GM13976 (cell line): Measurements from ENCODE around the gene COPS8.

Experiments
- DNase-seq: peaks from one replicate; pipeline ENCODE4 v3.0.0; 2012; ENCODE audit warnings: low spot score
- in situ Hi-C: fragments of 300-500 bp; cut with MboI; formaldehyde crosslinking; loops from one replicate; pipeline ENCODE4 v1.12.0; 2022; ENCODE audit warnings: low sequenced_read_pairs, mixed read lengths, inconsistent platforms; ENCODE audit not compliant: unreplicated experiment
- TF ChIP-seq, protein P1 (sequence below): IDR thresholded peaks from 2 replicates; pipeline ENCODE4 v1.5.1; 2012; ENCODE audit warnings: borderline replicate concordance, mild to moderate bottlenecking; ENCODE audit not compliant: insufficient read depth; ENCODE audit errors: extremely low read depth, missing control alignments, control extremely low read depth

Gene COPS8

GRCh38 chr2:237143118-237143517 is 57.4 kb downstream of the COPS8 start:
- DNase-seq: no peak
- in situ Hi-C loops: no loop called here
- TF ChIP-seq, protein P1, sequence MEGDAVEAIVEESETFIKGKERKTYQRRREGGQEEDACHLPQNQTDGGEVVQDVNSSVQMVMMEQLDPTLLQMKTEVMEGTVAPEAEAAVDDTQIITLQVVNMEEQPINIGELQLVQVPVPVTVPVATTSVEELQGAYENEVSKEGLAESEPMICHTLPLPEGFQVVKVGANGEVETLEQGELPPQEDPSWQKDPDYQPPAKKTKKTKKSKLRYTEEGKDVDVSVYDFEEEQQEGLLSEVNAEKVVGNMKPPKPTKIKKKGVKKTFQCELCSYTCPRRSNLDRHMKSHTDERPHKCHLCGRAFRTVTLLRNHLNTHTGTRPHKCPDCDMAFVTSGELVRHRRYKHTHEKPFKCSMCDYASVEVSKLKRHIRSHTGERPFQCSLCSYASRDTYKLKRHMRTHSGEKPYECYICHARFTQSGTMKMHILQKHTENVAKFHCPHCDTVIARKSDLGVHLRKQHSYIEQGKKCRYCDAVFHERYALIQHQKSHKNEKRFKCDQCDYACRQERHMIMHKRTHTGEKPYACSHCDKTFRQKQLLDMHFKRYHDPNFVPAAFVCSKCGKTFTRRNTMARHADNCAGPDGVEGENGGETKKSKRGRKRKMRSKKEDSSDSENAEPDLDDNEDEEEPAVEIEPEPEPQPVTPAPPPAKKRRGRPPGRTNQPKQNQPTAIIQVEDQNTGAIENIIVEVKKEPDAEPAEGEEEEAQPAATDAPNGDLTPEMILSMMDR: no peak

- TF ChIP-seq, protein P1: no peak
- in situ Hi-C loops: no loop called here
- DNase-seq: no peak
These were observed 58.2 kb downstream of the COPS8 start for GRCh38 chr2:237143676-237144440.

DNA sequence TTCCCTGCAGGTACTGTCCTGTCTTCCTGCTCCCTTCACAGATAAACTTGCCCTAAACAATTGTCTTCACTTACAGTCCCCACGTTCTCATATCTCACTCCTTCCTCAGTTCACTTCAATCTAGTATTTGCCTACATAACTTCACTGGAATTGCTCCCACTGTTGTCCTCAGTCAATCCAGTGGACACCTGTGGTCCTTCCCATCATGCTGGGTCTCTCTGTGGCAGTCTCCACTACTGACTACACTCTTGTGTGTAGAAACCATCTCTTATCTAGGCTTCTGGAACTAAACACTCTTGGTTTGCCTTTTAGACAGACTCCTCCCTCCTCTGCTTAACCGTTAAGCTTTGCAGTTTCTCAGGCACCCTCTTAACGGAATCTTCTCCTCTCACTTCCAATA is 58.8 kb downstream of the COPS8 start:
- in situ Hi-C loops: no loop called here
- TF ChIP-seq, protein P1: no peak
- DNase-seq: no peak

DNA sequence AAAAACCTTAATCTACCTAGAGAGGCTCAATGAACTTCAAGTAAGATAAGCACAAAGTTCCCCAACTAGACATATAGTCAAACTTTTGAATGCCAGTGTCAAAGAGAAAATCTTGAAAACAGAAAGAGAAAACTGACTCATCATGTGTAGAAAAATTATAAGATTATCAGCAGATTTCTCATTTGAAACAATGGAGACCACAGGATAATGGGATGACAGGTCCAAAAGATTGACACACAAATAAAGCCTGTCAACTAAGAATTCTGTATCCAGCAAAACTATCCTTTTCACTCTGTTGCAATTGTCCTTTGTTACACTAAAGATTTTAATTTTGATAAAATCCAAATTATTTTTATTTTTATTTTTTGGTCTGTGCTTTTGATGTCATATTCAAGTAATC is 61.6 kb downstream of the COPS8 start:
- TF ChIP-seq, protein P1: no peak
- no peak for DNase-seq
- in situ Hi-C loops: no loop called here

GRCh38 chr2:237148624-237149023 is 62.9 kb downstream of the COPS8 start:
- no peak for DNase-seq
- TF ChIP-seq, protein P1: no peak
- in situ Hi-C loops: no loop called here

DNA sequence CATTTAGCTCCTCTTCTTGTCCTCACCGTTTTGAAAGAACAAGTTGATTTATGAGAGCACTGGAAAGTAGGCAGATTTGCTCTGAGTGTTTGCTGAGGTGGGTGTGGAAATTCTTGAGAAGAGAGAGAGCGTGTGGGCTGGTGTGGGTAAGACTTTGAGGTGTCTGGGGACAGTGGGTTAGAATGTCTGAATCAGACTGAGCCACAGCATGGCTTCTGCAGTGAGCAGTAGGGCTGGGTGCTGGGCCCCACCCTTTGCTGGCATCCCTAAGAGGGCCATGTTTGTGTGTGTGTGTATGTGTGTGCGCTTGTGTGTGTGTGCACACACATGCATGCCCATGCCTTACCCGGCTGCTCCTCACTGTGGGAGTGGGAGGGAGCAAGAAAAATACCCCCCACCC is 63.7 kb downstream of the COPS8 start:
- no peak for DNase-seq
- in situ Hi-C loops: no loop called here
- TF ChIP-seq, protein P1: no peak
